Measurements from ENCODE around the gene PCDHGA8. TPM values are rescaled to one million over a fixed set of nuclear protein-coding genes. Genes with fewer than 3 reads are reported as not detected.
"Not testable (repeated sequence)": the region's sequence is repeated elsewhere in the genome, so short reads cannot be mapped to it uniquely, and the experiment has no call there.

PCDHGA8 gene
- total RNA-seq, 2 experiments from 2014 or later = not detected

DNA sequence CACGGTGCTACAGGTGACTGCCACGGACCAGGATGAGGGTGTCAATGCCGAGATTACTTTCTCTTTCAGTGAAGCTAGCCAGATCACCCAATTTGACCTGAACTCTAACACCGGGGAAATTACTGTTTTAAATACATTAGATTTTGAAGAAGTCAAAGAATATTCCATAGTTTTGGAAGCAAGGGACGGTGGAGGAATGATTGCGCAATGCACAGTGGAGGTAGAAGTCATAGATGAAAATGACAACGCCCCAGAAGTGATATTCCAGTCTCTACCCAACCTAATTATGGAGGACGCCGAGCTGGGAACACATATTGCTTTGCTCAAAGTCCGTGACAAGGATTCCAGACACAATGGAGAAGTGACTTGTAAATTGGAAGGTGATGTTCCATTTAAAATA is 3.8 kb upstream of the PCDHGA8 start:
- Mint-ChIP-seq H3K4me3 (no peak overlapping the region), H3K27me3 (peaks cover 89% of the 10 kb centered on the region), H3K36me3 (ENCODE audit: low read depth) (peaks cover 33% of the 10 kb centered on the region), H3K27ac (no peak overlapping the region), H3K9me3 (peaks cover 30% of the 10 kb centered on the region), H3K4me1 (ENCODE audit: low read depth) (no peaks in the 10 kb centered on the region)
- peaks cover 57 to 88% of the 10 kb centered on the region in 2 experiments for H3K27me3 ChIP-seq (ENCODE audit: control insufficient read depth in 1 of 2, insufficient read depth in 2 of 2, low read length in 2 of 2)
- TF ChIP-seq, protein P1, sequence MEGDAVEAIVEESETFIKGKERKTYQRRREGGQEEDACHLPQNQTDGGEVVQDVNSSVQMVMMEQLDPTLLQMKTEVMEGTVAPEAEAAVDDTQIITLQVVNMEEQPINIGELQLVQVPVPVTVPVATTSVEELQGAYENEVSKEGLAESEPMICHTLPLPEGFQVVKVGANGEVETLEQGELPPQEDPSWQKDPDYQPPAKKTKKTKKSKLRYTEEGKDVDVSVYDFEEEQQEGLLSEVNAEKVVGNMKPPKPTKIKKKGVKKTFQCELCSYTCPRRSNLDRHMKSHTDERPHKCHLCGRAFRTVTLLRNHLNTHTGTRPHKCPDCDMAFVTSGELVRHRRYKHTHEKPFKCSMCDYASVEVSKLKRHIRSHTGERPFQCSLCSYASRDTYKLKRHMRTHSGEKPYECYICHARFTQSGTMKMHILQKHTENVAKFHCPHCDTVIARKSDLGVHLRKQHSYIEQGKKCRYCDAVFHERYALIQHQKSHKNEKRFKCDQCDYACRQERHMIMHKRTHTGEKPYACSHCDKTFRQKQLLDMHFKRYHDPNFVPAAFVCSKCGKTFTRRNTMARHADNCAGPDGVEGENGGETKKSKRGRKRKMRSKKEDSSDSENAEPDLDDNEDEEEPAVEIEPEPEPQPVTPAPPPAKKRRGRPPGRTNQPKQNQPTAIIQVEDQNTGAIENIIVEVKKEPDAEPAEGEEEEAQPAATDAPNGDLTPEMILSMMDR (IDR thresholded peaks at IDR 0.05) = no peak
- intact Hi-C loops (cut with DNase I, micrococcal nuclease) = no loop called here
- H3K4me1 ChIP-seq (ENCODE audit: insufficient read depth, low read length) = no peaks in the 10 kb centered on the region
- no peaks in the 10 kb centered on the region for H3K36me3 ChIP-seq (ENCODE audit: insufficient read depth, low read length)
- H3K4me3 ChIP-seq (ENCODE audit: low read length) = no peak overlapping the region
- ATAC-seq (ENCODE audit: poor library complexity) (no peak), DNase-seq (no peak)
- CTCF ChIA-PET = interaction anchor here (1.5 kb wide), 1 partner anchor 230 kb away, joined by 3 read pairs; the partner anchor contains the start of gene DIAPH1
- H3K27ac ChIP-seq (ENCODE audit: low read depth in 1 of 2, low read length in 2 of 2) = no peak overlapping the region
- H3K9me3 ChIP-seq (ENCODE audit: control insufficient read depth in 1 of 2, insufficient read depth in 1 of 2, low read length in 2 of 2) = peaks cover 48 to 70% of the 10 kb centered on the region in 2 experiments
- POLR2A ChIA-PET = no interaction called here

DNA sequence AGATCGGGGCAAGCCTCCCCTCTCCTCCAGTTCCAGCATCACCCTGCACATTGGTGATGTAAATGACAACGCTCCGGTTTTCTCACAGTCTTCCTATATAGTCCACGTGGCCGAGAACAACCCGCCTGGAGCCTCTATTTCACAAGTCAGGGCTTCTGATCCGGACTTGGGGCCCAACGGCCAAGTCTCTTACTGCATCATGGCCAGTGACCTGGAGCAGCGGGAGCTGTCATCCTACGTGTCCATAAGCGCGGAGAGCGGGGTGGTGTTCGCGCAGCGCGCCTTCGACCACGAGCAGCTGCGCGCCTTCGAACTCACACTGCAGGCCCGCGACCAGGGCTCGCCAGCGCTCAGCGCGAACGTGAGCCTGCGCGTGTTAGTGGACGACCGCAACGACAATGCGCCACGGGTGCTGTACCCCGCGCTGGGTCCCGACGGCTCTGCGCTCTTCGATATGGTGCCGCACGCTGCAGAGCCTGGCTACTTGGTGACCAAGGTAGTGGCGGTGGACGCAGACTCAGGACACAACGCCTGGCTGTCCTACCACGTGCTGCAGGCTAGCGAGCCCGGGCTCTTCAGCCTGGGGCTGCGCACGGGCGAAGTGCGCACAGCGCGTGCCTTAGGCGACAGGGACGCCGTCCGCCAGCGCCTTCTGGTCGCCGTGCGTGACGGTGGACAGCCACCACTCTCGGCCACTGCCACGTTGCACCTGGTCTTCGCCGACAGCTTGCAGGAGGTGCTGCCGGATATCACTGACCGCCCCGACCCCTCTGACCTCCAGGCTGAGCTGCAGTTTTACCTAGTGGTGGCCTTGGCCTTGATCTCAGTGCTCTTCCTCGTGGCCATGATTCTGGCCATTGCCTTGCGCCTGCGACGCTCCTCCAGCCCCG is 3.0 kb upstream of the PCDHGA8 start:
- no peak for ATAC-seq (ENCODE audit: poor library complexity)
- CTCF ChIA-PET = no interaction called here
- H3K27me3 ChIP-seq (ENCODE audit: control insufficient read depth in 1 of 2, insufficient read depth in 2 of 2, low read length in 2 of 2) = peaks cover 58 to 87% of the 10 kb centered on the region in 2 experiments

DNA sequence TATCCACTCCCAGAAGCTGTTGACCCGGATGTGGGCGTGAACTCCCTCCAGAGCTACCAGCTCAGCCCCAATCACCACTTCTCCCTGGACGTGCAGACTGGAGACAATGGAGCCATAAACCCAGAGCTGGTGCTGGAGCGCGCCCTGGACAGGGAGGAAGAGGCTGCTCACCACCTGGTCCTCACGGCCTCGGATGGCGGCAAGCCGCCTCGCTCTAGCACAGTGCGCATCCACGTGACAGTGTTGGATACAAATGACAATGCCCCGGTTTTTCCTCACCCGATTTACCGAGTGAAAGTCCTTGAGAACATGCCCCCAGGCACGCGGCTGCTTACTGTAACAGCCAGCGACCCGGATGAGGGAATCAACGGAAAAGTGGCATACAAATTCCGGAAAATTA is 834 bp downstream of the PCDHGA8 start:
- Histone ChIP-seq H3K9me3 (ENCODE audit: control insufficient read depth in 1 of 2, insufficient read depth in 1 of 2, low read length in 2 of 2) (peaks cover 47 to 54% of the 10 kb centered on the region in 2 experiments), H3K4me3 (ENCODE audit: low read length) (no peak overlapping the region), H3K4me1 (ENCODE audit: insufficient read depth, low read length) (no peaks in the 10 kb centered on the region), H3K27ac (ENCODE audit: low read depth in 1 of 2, low read length in 2 of 2) (no peak overlapping the region), H3K27me3 (ENCODE audit: control insufficient read depth in 1 of 2, insufficient read depth in 2 of 2, low read length in 2 of 2) (peaks cover 53 to 87% of the 10 kb centered on the region in 2 experiments), H3K36me3 (ENCODE audit: insufficient read depth, low read length) (no peaks in the 10 kb centered on the region)
- Mint-ChIP-seq H3K4me3 (no peak overlapping the region), H3K4me1 (ENCODE audit: low read depth) (no peaks in the 10 kb centered on the region), H3K9me3 (peaks cover 19% of the 10 kb centered on the region), H3K27ac (no peak overlapping the region), H3K27me3 (peaks cover 86% of the 10 kb centered on the region), H3K36me3 (ENCODE audit: low read depth) (peaks cover 20% of the 10 kb centered on the region)
- no peak for DNase-seq
- intact Hi-C loops (cut with DNase I, micrococcal nuclease) = no loop called here
- TF ChIP-seq, protein P1 (IDR thresholded peaks at IDR 0.05) = no peak
- ChIA-PET POLR2A (no interaction called here), CTCF (no interaction called here)
- no peak for ATAC-seq (ENCODE audit: poor library complexity)

More for the DNA sequence above, 3.0 kb upstream of the PCDHGA8 start:
- Mint-ChIP-seq H3K9me3 (peaks cover 31% of the 10 kb centered on the region), H3K36me3 (ENCODE audit: low read depth) (peaks cover 33% of the 10 kb centered on the region), H3K27me3 (peaks cover 89% of the 10 kb centered on the region), H3K4me3 (no peak overlapping the region), H3K27ac (no peak overlapping the region), H3K4me1 (ENCODE audit: low read depth) (no peaks in the 10 kb centered on the region)
- TF ChIP-seq, protein P1 (IDR thresholded peaks at IDR 0.05) = no peak
- Histone ChIP-seq H3K36me3 (ENCODE audit: insufficient read depth, low read length) (no peaks in the 10 kb centered on the region), H3K27ac (ENCODE audit: low read depth in 1 of 2, low read length in 2 of 2) (no peak overlapping the region), H3K4me3 (ENCODE audit: low read length) (no peak overlapping the region), H3K9me3 (ENCODE audit: control insufficient read depth in 1 of 2, insufficient read depth in 1 of 2, low read length in 2 of 2) (peaks cover 50 to 70% of the 10 kb centered on the region in 2 experiments), H3K4me1 (ENCODE audit: insufficient read depth, low read length) (no peaks in the 10 kb centered on the region)
- POLR2A ChIA-PET = no interaction called here
- DNase-seq = no peak
- intact Hi-C loops (cut with DNase I, micrococcal nuclease) = no loop called here

DNA sequence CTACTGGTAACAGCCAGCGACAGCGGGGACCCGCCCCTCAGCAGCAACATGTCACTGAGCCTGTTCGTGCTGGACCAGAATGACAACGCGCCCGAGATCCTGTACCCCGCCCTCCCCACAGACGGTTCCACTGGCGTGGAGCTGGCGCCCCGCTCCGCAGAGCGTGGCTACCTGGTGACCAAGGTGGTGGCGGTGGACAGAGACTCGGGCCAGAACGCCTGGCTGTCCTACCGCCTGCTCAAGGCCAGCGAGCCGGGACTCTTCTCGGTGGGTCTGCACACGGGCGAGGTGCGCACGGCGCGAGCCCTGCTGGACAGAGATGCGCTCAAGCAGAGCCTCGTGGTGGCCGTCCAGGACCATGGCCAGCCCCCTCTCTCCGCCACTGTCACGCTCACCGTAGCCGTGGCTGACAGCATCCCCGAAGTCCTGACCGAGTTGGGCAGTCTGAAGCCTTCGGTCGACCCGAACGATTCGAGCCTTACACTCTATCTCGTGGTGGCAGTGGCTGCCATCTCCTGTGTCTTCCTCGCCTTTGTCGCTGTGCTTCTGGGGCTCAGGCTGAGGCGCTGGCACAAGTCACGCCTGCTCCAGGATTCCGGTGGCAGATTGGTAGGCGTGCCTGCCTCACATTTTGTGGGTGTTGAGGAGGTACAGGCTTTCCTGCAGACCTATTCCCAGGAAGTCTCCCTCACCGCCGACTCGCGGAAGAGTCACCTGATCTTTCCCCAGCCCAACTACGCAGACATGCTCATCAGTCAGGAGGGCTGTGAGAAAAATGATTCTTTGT is 2.2 kb downstream of the PCDHGA8 start:
- H3K4me1 ChIP-seq (ENCODE audit: insufficient read depth, low read length); H3K4me3 Mint-ChIP-seq; H3K27ac Mint-ChIP-seq; DNase-seq; POLR2A ChIA-PET; ATAC-seq (ENCODE audit: poor library complexity); H3K4me1 Mint-ChIP-seq (ENCODE audit: low read depth); H3K4me3 ChIP-seq (ENCODE audit: low read length); H3K27ac ChIP-seq (ENCODE audit: low read depth in 1 of 2, low read length in 2 of 2); intact Hi-C loops (cut with DNase I, micrococcal nuclease); H3K36me3 ChIP-seq (ENCODE audit: insufficient read depth, low read length): not testable (repeated sequence)
- peaks cover 49 to 55% of the 10 kb centered on the region in 2 experiments for H3K9me3 ChIP-seq (ENCODE audit: control insufficient read depth in 1 of 2, insufficient read depth in 1 of 2, low read length in 2 of 2)
- Mint-ChIP-seq H3K27me3 (peaks cover 88% of the 10 kb centered on the region), H3K9me3 (peaks cover 15% of the 10 kb centered on the region), H3K36me3 (ENCODE audit: low read depth) (peaks cover 30% of the 10 kb centered on the region)
- CTCF ChIA-PET = interaction anchor here (1.0 to 1.3 kb wide), 2 partner anchors 13 to 163 kb away, joined by 3 read pairs; partner anchors contain the start of gene PCDHGB6
- peaks cover 49 to 85% of the 10 kb centered on the region in 2 experiments for H3K27me3 ChIP-seq (ENCODE audit: control insufficient read depth in 1 of 2, insufficient read depth in 2 of 2, low read length in 2 of 2)
